Brain microvascular endothelial cell (primary cell): Measurements from ENCODE around the gene FARP2.
"Not testable (repeated sequence)": the region's sequence is repeated elsewhere in the genome, so short reads cannot be mapped to it uniquely, and the experiment has no call there.

Source experiments
- DNase-seq: peaks from one replicate; pipeline ENCODE4 v3.0.0-alpha.2; 2020
- H3K27ac ChIP-seq: fragments of 250-450 bp; sonication (Bioruptor Pico); 2 replicates; pipeline ENCODE4 v1.5.1; 2020; ENCODE audit warnings: mild to moderate bottlenecking, moderate library complexity
- H3K27me3 ChIP-seq: fragments of 250-450 bp; sonication (Bioruptor Pico); replicated peaks from 2 replicates; pipeline ENCODE4 v1.5.1; 2020; ENCODE audit warnings: mild to moderate bottlenecking
- H3K36me3 ChIP-seq: fragments of 250-450 bp; sonication (Bioruptor Pico); replicated peaks from 2 replicates; pipeline ENCODE4 v1.5.1; 2020; ENCODE audit warnings: mild to moderate bottlenecking
- H3K4me3 ChIP-seq: 2 replicates; pipeline ENCODE4 v1.5.1; 2011; ENCODE audit warnings: low read depth, mild to moderate bottlenecking, control low read depth, low read length, moderate library complexity
- in situ Hi-C: cut with HindIII; loops from 2 replicates; pipeline ENCODE4 v1.10.0; 2017; ENCODE audit warnings: low sequenced_read_pairs, low pct_ligation_motif_present
- TF ChIP-seq, protein P1 (sequence below): IDR thresholded peaks from 2 replicates; pipeline ENCODE4 v1.5.1; 2011; ENCODE audit warnings: low read depth, mild to moderate bottlenecking, moderate library complexity, low read length, control low read depth, inconsistent platforms; ENCODE audit errors: missing control alignments

Gene FARP2

GRCh38 chr2:241375300-241375699 lies 19.2 kb downstream of the FARP2 start:
- Histone ChIP-seq H3K27ac (no peak overlapping the region), H3K27me3 (no peaks in the 10 kb centered on the region), H3K4me3 (no peak overlapping the region), H3K36me3 (peaks cover 5% of the 10 kb centered on the region)
- no peak for DNase-seq
- in situ Hi-C loops, result no loop called here
- TF ChIP-seq, protein P1, sequence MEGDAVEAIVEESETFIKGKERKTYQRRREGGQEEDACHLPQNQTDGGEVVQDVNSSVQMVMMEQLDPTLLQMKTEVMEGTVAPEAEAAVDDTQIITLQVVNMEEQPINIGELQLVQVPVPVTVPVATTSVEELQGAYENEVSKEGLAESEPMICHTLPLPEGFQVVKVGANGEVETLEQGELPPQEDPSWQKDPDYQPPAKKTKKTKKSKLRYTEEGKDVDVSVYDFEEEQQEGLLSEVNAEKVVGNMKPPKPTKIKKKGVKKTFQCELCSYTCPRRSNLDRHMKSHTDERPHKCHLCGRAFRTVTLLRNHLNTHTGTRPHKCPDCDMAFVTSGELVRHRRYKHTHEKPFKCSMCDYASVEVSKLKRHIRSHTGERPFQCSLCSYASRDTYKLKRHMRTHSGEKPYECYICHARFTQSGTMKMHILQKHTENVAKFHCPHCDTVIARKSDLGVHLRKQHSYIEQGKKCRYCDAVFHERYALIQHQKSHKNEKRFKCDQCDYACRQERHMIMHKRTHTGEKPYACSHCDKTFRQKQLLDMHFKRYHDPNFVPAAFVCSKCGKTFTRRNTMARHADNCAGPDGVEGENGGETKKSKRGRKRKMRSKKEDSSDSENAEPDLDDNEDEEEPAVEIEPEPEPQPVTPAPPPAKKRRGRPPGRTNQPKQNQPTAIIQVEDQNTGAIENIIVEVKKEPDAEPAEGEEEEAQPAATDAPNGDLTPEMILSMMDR, result no peak

- no peak overlapping the region for H3K4me3 ChIP-seq
- in situ Hi-C loops, result no loop called here
- peaks cover 5% of the 10 kb centered on the region for H3K36me3 ChIP-seq
- no peak overlapping the region for H3K27ac ChIP-seq
- TF ChIP-seq, protein P1, result no peak
- DNase-seq, result no peak
- H3K27me3 ChIP-seq, result no peaks in the 10 kb centered on the region
Observed at GRCh38 chr2:241376808-241377207, 20.7 kb downstream of the FARP2 start.

DNA sequence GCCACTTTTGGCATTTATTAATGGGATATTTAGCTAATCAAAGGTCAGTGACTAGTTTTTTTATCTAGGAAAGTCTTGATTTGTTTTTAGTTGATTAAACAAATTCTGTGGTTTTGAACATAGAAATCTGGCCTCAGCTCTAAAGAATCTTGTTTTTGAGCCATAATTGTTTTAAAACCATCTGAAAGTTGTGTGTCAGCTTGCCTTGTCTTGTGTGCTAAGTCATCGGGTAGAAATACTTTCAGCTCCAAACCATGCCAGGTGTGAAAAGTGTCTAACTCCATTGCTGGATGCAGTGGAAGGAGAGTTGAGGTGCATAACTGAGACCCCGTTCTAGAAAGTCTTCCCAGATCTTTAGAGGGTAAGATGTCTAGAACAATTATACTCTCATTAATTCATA lies 22.7 kb downstream of the FARP2 start:
- Histone ChIP-seq H3K27me3 (no peaks in the 10 kb centered on the region), H3K27ac (no peak overlapping the region), H3K36me3 (peaks cover 7% of the 10 kb centered on the region), H3K4me3 (no peak overlapping the region)
- in situ Hi-C loops, result no loop called here
- TF ChIP-seq, protein P1, result no peak
- DNase-seq, result no peak

DNA sequence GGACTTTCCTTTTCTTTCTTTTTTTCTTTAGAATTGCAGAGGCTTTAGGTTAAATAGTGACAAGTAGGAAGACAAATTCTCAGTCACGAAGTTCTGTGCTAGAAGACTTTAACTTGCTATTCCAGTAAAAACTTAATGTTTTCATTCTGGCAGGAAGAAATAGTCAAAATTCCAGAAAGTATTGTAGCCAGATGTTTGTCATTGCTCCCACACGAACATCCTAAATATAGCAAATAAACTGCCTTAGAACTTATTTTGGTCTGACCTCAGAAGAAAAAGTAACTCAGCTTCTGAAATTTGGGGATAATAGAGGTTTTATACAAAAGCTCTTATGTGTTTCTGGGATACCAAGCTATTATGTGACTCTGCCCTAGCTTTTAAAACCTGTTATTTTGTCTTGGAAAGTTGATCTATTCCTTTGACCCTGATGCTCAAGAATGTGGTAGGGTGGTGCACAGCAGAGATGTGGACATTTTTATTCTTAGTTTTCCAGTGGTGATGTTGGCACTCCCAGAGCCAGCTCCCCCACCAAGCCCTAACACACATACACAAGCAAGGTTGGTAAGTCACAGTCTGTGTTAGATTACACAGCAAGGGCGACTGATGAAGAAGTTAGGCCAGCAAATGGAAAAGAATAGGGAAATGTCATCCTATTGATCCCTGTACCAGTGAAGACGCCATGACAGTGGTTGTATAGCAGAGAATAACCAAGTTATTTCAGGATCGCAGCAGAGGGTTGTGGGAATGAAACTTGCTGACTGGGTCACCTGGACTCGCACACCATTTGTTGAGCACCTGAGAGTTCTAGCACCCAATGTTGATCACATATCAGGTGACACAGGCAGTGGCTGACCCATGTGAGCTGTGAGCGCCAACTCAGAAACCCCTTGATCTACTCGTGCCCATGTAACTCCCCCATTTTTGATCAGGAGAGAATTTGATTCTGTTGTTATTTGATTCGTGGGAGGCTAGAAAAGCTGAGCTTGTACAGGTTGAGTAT lies 23.7 kb downstream of the FARP2 start:
- TF ChIP-seq, protein P1, result no peak
- no peak for DNase-seq
- Histone ChIP-seq H3K36me3 (peaks cover 5% of the 10 kb centered on the region), H3K27ac (peak overlapping the region; percentile 19), H3K4me3 (no peak overlapping the region), H3K27me3 (no peaks in the 10 kb centered on the region)
- in situ Hi-C loops, result no loop called here

DNA sequence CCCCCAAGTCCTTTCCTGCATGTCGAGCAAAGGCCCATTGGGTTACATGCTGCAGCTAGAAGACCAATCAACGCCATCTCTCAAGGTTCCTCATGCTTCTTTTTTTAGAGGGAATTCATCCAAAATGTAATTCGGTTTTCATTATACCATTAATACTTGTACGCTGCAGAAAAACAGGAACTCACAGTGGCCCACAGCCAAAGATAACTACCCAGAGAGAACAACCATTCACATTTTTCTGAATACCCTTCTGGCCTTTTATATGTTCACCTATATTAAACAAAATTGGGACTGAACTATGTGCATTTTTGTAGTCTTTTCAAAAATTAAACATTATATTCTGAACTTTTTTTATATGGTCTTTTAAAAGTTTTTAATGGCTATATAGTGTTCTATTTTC lies 25.8 kb downstream of the FARP2 start:
- Histone ChIP-seq H3K27ac (no peak overlapping the region), H3K27me3 (no peaks in the 10 kb centered on the region), H3K4me3 (no peak overlapping the region), H3K36me3 (peaks cover 2% of the 10 kb centered on the region)
- TF ChIP-seq, protein P1, result no peak
- in situ Hi-C loops, result no loop called here
- DNase-seq, result no peak

GRCh38 chr2:241385450-241385849 lies 29.4 kb downstream of the FARP2 start:
- H3K4me3 ChIP-seq, H3K27ac ChIP-seq, in situ Hi-C loops, DNase-seq, H3K36me3 ChIP-seq, H3K27me3 ChIP-seq: not testable (repeated sequence)
